Kidney epithelial cell (primary cell): ENCODE data around the gene GAL3ST2. TPM values are rescaled to one million over a fixed set of nuclear protein-coding genes. Genes with fewer than 3 reads are reported as not detected.
"Not testable (repeated sequence)": the region's sequence is repeated elsewhere in the genome, so short reads cannot be mapped to it uniquely, and the experiment has no call there.

Experiments
- DNase-seq: peaks from one replicate; pipeline ENCODE4 v3.0.0-alpha.2; 2010; ENCODE audit warnings: low read depth
- H3K27me3 ChIP-seq: 2 replicates; pipeline ENCODE4 v1.6.0; 2011; ENCODE audit warnings: low read length; ENCODE audit not compliant: control insufficient read depth, insufficient read depth
- H3K36me3 ChIP-seq: 2 replicates; pipeline ENCODE4 v1.5.1; 2011; ENCODE audit warnings: low read length; ENCODE audit not compliant: control insufficient read depth, insufficient read depth
- H3K4me3 ChIP-seq: 2 replicates; pipeline ENCODE4 v1.5.1; 2011; ENCODE audit warnings: low read depth, mild to moderate bottlenecking, control low read depth, low read length
- total RNA-seq: library from RNA; depleted of rRNA; stranded (reverse); fragments of >200 nt; gene quantifications from 2 replicates; pipeline ENCODE4 v1.2.3, GENCODE V29; 2015
- TF ChIP-seq, protein P1 (sequence below): IDR thresholded peaks from 2 replicates; pipeline ENCODE4 v1.5.1; 2011; ENCODE audit warnings: mild to moderate bottlenecking, moderate library complexity, low read length, control low read depth, inconsistent platforms; ENCODE audit not compliant: insufficient read depth, poor library complexity, severe bottlenecking

GAL3ST2 gene
- total RNA-seq, 1 donor from 2014 or later = not detected

- H3K36me3 ChIP-seq = no peaks in the 10 kb centered on the region
- peaks cover 42% of the 10 kb centered on the region for H3K27me3 ChIP-seq
- DNase-seq = no peak
- TF ChIP-seq, protein P1, sequence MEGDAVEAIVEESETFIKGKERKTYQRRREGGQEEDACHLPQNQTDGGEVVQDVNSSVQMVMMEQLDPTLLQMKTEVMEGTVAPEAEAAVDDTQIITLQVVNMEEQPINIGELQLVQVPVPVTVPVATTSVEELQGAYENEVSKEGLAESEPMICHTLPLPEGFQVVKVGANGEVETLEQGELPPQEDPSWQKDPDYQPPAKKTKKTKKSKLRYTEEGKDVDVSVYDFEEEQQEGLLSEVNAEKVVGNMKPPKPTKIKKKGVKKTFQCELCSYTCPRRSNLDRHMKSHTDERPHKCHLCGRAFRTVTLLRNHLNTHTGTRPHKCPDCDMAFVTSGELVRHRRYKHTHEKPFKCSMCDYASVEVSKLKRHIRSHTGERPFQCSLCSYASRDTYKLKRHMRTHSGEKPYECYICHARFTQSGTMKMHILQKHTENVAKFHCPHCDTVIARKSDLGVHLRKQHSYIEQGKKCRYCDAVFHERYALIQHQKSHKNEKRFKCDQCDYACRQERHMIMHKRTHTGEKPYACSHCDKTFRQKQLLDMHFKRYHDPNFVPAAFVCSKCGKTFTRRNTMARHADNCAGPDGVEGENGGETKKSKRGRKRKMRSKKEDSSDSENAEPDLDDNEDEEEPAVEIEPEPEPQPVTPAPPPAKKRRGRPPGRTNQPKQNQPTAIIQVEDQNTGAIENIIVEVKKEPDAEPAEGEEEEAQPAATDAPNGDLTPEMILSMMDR = no peak
- no peak overlapping the region for H3K4me3 ChIP-seq
These were observed 1.1 kb upstream of the GAL3ST2 start for GRCh38 chr2:241775223-241776177.

DNA sequence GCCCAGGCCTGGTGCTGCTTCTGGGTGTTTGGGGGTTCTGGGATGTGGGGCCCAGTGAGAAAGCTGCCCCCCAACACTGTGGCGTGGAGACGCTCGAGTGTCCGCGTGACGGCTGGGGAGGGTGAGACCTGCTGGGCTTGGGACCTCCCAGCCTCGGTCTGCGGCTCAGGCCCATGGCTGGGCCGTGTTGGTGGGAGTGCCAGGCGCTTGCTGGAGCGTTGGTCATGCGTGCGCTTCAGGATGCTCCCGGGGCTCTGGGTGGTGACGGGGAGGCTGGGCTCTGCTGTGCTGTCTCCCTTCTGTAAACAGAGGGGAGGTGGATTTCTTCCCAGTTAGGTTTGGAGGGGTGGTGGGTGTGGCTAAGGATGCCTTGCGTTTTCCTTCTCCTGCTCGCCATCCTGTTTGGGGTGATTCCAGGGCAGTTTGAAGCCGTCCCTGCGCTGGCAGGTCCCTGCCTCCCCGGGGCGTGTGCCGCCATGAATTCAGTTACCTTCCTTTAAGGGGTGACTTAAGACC lies 606 bp downstream of the GAL3ST2 start:
- Histone ChIP-seq H3K27me3 (peaks cover 34% of the 10 kb centered on the region), H3K4me3 (no peak overlapping the region), H3K36me3 (no peaks in the 10 kb centered on the region)
- no peak for DNase-seq
- TF ChIP-seq, protein P1 = no peak

- TF ChIP-seq, protein P1 = no peak
- no peak for DNase-seq
- Histone ChIP-seq H3K4me3 (no peak overlapping the region), H3K27me3 (peaks cover 30% of the 10 kb centered on the region), H3K36me3 (no peaks in the 10 kb centered on the region)
These were observed 1.3 kb downstream of the GAL3ST2 start for GRCh38 chr2:241777686-241778627.

GRCh38 chr2:241780939-241781569 lies 4.4 kb downstream of the GAL3ST2 start:
- no peak overlapping the region for H3K4me3 ChIP-seq
- peaks cover 10% of the 10 kb centered on the region for H3K27me3 ChIP-seq
- TF ChIP-seq, protein P1 = no peak
- H3K36me3 ChIP-seq = no peaks in the 10 kb centered on the region
- DNase-seq = no peak

- H3K4me3 ChIP-seq, H3K27me3 ChIP-seq, H3K36me3 ChIP-seq, DNase-seq: not testable (repeated sequence)
These were observed 5.4 kb downstream of the GAL3ST2 start for GRCh38 chr2:241782053-241782452.

GRCh38 chr2:241788135-241788534 lies 11.5 kb downstream of the GAL3ST2 start:
- Histone ChIP-seq H3K36me3 (no peaks in the 10 kb centered on the region), H3K4me3 (no peak overlapping the region), H3K27me3 (no peaks in the 10 kb centered on the region)
- DNase-seq = no peak
- TF ChIP-seq, protein P1 = no peak
